H9 (cell line): Measurements from ENCODE around the gene ECHS1. TPM values are rescaled to one million over a fixed set of nuclear protein-coding genes. Genes with fewer than 3 reads are reported as not detected.
A peak's percentile ranks its signal among the peaks of the same experiment; 100 is the strongest.

Source experiments
- DNase-seq: peaks from one replicate; pipeline ENCODE4 v3.0.0-alpha.2; 2017
- H2AFZ ChIP-seq: one replicate; pipeline ENCODE4 v1.6.1; 2013; ENCODE audit warnings: mild to moderate bottlenecking, low read length, control low read depth, moderate library complexity
- H2AK5ac ChIP-seq: 2 replicates; pipeline ENCODE4 v1.6.1; 2013; ENCODE audit warnings: low read length, control low read depth, mixed read lengths; ENCODE audit not compliant: insufficient read length
- H2BK120ac ChIP-seq: one replicate; pipeline ENCODE4 v1.6.1; 2013; ENCODE audit warnings: low read depth, mild to moderate bottlenecking, low read length, control low read depth, inconsistent platforms; ENCODE audit not compliant: poor library complexity, severe bottlenecking
- H2BK12ac ChIP-seq: 2 replicates; pipeline ENCODE4 v1.6.1; 2013; ENCODE audit warnings: low read length, control low read depth, mixed read lengths, low read depth; ENCODE audit not compliant: insufficient read length
- H2BK15ac ChIP-seq: 2 replicates; pipeline ENCODE4 v1.6.1; 2013; ENCODE audit warnings: low read depth, low read length, control low read depth
- H2BK20ac ChIP-seq: one replicate; pipeline ENCODE4 v1.6.1; 2013; ENCODE audit warnings: low read depth, mild to moderate bottlenecking, low read length, control low read depth, inconsistent platforms; ENCODE audit not compliant: poor library complexity, severe bottlenecking
- H2BK5ac ChIP-seq: 2 replicates; pipeline ENCODE4 v1.6.1; 2013; ENCODE audit warnings: low read length, control low read depth, mixed read lengths; ENCODE audit not compliant: insufficient read length
- H3K14ac ChIP-seq: 2 replicates; pipeline ENCODE4 v1.6.1; 2013; ENCODE audit warnings: low read length, control low read depth; ENCODE audit not compliant: insufficient read depth
- H3K18ac ChIP-seq: 2 replicates; pipeline ENCODE4 v1.6.1; 2013; ENCODE audit warnings: low read depth, mild to moderate bottlenecking, mixed read lengths, low read length, control low read depth; ENCODE audit not compliant: insufficient read length
- H3K23ac ChIP-seq: 2 replicates; pipeline ENCODE4 v1.6.1; 2013; ENCODE audit warnings: low read length, control low read depth, mixed read lengths, low read depth; ENCODE audit not compliant: insufficient read length
- H3K23me2 ChIP-seq: 2 replicates; pipeline ENCODE4 v1.6.1; 2013; ENCODE audit warnings: low read depth, mild to moderate bottlenecking, mixed read lengths, low read length, control low read depth; ENCODE audit not compliant: insufficient read length, poor library complexity, severe bottlenecking
- H3K27ac ChIP-seq: 2 replicates; pipeline ENCODE4 v1.5.1; 2013; ENCODE audit warnings: low read length, control low read depth, mixed read lengths, low read depth; ENCODE audit not compliant: insufficient read length
- H3K27me3 ChIP-seq: 2 replicates; pipeline ENCODE4 v1.6.1; 2013; ENCODE audit warnings: low read length, control low read depth, inconsistent platforms; ENCODE audit not compliant: insufficient read depth
- H3K4ac ChIP-seq: 2 replicates; pipeline ENCODE4 v1.6.1; 2013; ENCODE audit warnings: low read depth, mild to moderate bottlenecking, control low read depth, inconsistent platforms, low read length, moderate library complexity
- H3K4me1 ChIP-seq: 2 replicates; pipeline ENCODE4 v1.6.1; 2013; ENCODE audit warnings: low read length, control low read depth, inconsistent platforms; ENCODE audit not compliant: insufficient read depth
- H3K4me2 ChIP-seq: 2 replicates; pipeline ENCODE4 v1.6.1; 2013; ENCODE audit warnings: low read length, control low read depth, mixed read lengths; ENCODE audit not compliant: insufficient read length, insufficient read depth
- H3K56ac ChIP-seq: 2 replicates; pipeline ENCODE4 v1.6.1; 2013; ENCODE audit warnings: low read depth, mild to moderate bottlenecking, mixed read lengths, low read length, control low read depth; ENCODE audit not compliant: insufficient read length
- H3K79me1 ChIP-seq: 2 replicates; pipeline ENCODE4 v1.6.1; 2013; ENCODE audit warnings: low read depth, mild to moderate bottlenecking, moderate library complexity, low read length, control low read depth, inconsistent platforms; ENCODE audit not compliant: insufficient read depth, poor library complexity, severe bottlenecking
- H3K79me2 ChIP-seq: 2 replicates; pipeline ENCODE4 v1.6.1; 2013; ENCODE audit warnings: low read length, control low read depth, inconsistent platforms; ENCODE audit not compliant: insufficient read depth
- H3K9ac ChIP-seq: 2 replicates; pipeline ENCODE4 v1.6.1; 2013; ENCODE audit warnings: low read length, control low read depth, mixed read lengths; ENCODE audit not compliant: insufficient read length; ENCODE audit errors: extremely low read depth
- H3K9me3 ChIP-seq: one replicate; pipeline ENCODE4 v1.6.1; 2013; ENCODE audit warnings: low read depth, low read length, inconsistent platforms; ENCODE audit not compliant: control insufficient read depth
- H3T11ph ChIP-seq: one replicate; pipeline ENCODE4 v1.6.1; 2013; ENCODE audit warnings: mild to moderate bottlenecking, low read length, control low read depth, inconsistent platforms
- H4K20me1 ChIP-seq: one replicate; pipeline ENCODE4 v1.6.1; 2013; ENCODE audit not compliant: control insufficient read depth, insufficient read length, insufficient read depth
- H4K5ac ChIP-seq: 2 replicates; pipeline ENCODE4 v1.6.1; 2013; ENCODE audit warnings: low read depth, mild to moderate bottlenecking, mixed read lengths, low read length, control low read depth; ENCODE audit not compliant: insufficient read length
- H4K8ac ChIP-seq: replicated peaks from 2 replicates; pipeline ENCODE4 v1.6.1; 2013; ENCODE audit warnings: low read length, control low read depth, mixed read lengths, low read depth; ENCODE audit not compliant: insufficient read length
- H4K91ac ChIP-seq: 2 replicates; pipeline ENCODE4 v1.6.1; 2013; ENCODE audit warnings: low read depth, mild to moderate bottlenecking, moderate library complexity, mixed read lengths, low read length, control low read depth; ENCODE audit not compliant: insufficient read length
- H3K27ac Mint-ChIP-seq, 3 experiments: 2 replicates in 2 of 3; 3 replicates in 1 of 3; pipeline ENCODE4 v1.8.0; 2020 to 2021; ENCODE audit warnings: mixed read lengths in 3 of 3, mild to moderate bottlenecking in 1 of 3, moderate library complexity in 1 of 3
- H3K27me3 Mint-ChIP-seq: 2 replicates; pipeline ENCODE4 v1.8.0; 2021; ENCODE audit warnings: low read depth, mild to moderate bottlenecking, moderate library complexity, mixed read lengths
- H3K36me3 Mint-ChIP-seq, 3 experiments: 2 replicates in 2 of 3; 3 replicates in 1 of 3; pipeline ENCODE4 v1.8.0; 2020 to 2021; ENCODE audit warnings: low read depth in 3 of 3, mixed read lengths in 3 of 3; ENCODE audit not compliant: insufficient read depth in 1 of 3
- H3K4me1 Mint-ChIP-seq, 2 experiments: 2 replicates each; pipeline ENCODE4 v1.8.0; 2020; ENCODE audit warnings: mixed read lengths in 2 of 2
- H3K4me3 Mint-ChIP-seq, 2 experiments: 2 replicates in 1 of 2; 3 replicates in 1 of 2; pipeline ENCODE4 v1.8.0; 2020 to 2021; ENCODE audit warnings: mild to moderate bottlenecking in 2 of 2, mixed read lengths in 2 of 2, moderate library complexity in 1 of 2
- H3K9me3 Mint-ChIP-seq, 2 experiments: 2 replicates in 1 of 2; 3 replicates in 1 of 2; pipeline ENCODE4 v1.8.0; 2020; ENCODE audit warnings: mild to moderate bottlenecking in 2 of 2, mixed read lengths in 2 of 2, moderate library complexity in 1 of 2
- WGBS: extraction: QIAGEN DNeasy Blood & Tissue Kit; methylation state at CpG from one replicate; pipeline ENCODE4 v1.1.7; 2013; ENCODE audit warnings: missing lambda C conversion rate, low lambda C conversion rate, mixed read lengths; ENCODE audit not compliant: insufficient read length; ENCODE audit errors: extremely low coverage; 5-methylcytosine and 5-hydroxymethylcytosine counted together
- total RNA-seq: library from RNA; stranded (reverse); gene quantifications from 2 replicates; pipeline ENCODE4 v1.2.1, GENCODE V29; 2021
- TF ChIP-seq, protein P1 (sequence below): fragments of 200-600 bp; sonication (generic); conservative IDR thresholded peaks from 3 replicates; pipeline ENCODE4 v1.8.0; 2021; ENCODE audit warnings: antibody characterized with exemption, mild to moderate bottlenecking

ECHS1 gene
- total RNA-seq, 1 experiment from 2014 or later: 94.1 TPM

DNA sequence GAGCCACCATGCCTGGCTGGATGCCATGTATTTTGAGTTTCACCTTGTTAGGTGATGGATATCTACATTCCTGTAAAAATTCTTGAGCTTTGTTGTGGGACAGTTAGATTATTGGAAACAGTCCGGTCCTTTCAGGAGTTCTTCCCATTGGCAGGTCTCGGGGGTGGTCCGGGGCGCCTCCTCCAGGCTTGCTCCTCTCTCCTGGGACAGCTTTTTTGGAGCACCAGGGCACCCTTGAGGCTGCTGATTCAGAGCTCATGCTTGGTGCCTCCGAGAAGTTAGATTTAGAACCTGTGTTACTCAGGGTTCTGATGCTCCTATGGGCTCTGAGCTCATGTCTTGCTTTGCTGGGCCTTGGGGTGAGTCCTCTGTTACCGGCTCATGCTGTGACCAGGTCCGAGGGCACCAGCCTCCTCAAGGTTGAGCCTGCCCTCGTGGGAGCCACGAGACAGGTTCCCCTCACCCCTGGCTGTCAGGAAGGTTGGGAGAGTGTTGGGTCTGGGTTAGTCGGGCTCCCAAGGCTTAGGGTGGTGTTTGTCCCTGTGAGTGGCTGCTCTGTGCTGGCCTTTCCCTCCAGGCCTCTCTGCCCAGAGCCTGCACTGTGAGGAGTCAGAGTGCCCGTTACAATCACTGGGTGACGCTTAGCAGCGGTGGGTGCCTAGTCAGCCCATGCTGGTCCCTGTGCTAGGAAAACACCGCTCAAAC is 45.3 kb upstream of the ECHS1 start:
- Mint-ChIP-seq H3K4me3 (no peak overlapping the region), H3K4me1 (no peaks in the 10 kb centered on the region), H3K27ac (peak overlapping the region in 1 of 3 experiments; percentile 67; a peak in 2 of 7 replicates), H3K36me3 (peaks cover 26 to 39% (median 39%) of the 10 kb centered on the region in 3 experiments), H3K27me3 (peaks cover 7% of the 10 kb centered on the region), H3K9me3 (peaks cover 12 to 19% of the 10 kb centered on the region in 2 experiments)
- TF ChIP-seq, protein P1, sequence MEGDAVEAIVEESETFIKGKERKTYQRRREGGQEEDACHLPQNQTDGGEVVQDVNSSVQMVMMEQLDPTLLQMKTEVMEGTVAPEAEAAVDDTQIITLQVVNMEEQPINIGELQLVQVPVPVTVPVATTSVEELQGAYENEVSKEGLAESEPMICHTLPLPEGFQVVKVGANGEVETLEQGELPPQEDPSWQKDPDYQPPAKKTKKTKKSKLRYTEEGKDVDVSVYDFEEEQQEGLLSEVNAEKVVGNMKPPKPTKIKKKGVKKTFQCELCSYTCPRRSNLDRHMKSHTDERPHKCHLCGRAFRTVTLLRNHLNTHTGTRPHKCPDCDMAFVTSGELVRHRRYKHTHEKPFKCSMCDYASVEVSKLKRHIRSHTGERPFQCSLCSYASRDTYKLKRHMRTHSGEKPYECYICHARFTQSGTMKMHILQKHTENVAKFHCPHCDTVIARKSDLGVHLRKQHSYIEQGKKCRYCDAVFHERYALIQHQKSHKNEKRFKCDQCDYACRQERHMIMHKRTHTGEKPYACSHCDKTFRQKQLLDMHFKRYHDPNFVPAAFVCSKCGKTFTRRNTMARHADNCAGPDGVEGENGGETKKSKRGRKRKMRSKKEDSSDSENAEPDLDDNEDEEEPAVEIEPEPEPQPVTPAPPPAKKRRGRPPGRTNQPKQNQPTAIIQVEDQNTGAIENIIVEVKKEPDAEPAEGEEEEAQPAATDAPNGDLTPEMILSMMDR: no peak
- DNase-seq: no peak
- Histone ChIP-seq H3K9ac (no peak overlapping the region), H2BK120ac (no peak overlapping the region), H3K56ac (no peak overlapping the region), H3K27me3 (no peaks in the 10 kb centered on the region), H4K20me1 (peaks cover 4% of the 10 kb centered on the region), H3K9me3 (peaks cover 6% of the 10 kb centered on the region), H3K27ac (no peak overlapping the region), H3K4me2 (no peak overlapping the region), H2BK5ac (no peak overlapping the region), H3K23me2 (peaks cover 1% of the 10 kb centered on the region), H3K79me1 (no peaks in the 10 kb centered on the region), H2AFZ (no peak overlapping the region), H4K91ac (no peak overlapping the region), H3K18ac (no peak overlapping the region), H3K14ac (no peak overlapping the region; the same call in 1 of the 2 replicates), H3K4ac (no peak overlapping the region), H3K4me1 (no peaks in the 10 kb centered on the region), H2BK20ac (no peak overlapping the region), H3T11ph (no peak overlapping the region), H2BK12ac (no peak overlapping the region), H4K8ac (no peak overlapping the region), H3K23ac (no peak overlapping the region), H4K5ac (no peak overlapping the region), H2BK15ac (no peak overlapping the region), H2AK5ac (no peak overlapping the region), H3K79me2 (no peaks in the 10 kb centered on the region)
- WGBS: no CpG with 5 or more reads among the region's 14 CpGs
